GM18499 (cell line): ENCODE measurements around the gene EMC7.

Experiments used
- ATAC-seq: cut with Tn5 transposase; IDR thresholded peaks from one replicate; pipeline ENCODE4 v1.9.1; 2021; ENCODE audit warnings: moderate number of reproducible peaks; ENCODE audit not compliant: insufficient read depth, unreplicated experiment

The EMC7 gene

DNA sequence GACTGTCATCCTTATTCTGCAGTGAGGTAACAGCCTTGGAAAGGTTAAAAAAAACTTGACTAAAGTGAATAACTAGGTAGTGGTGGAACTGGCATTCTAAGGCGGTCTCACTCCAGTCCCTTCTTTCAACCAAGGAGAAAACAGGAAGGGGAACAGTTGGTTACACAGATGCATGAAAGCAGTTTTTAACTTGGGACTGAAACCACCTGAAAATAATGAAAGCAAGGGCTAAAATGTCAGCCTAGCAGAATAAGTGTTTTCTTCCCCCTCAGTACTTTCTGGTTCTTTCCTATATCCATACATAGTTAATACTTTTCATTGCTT, 61.9 kb downstream of the EMC7 start:
- ATAC-seq = no peak

DNA sequence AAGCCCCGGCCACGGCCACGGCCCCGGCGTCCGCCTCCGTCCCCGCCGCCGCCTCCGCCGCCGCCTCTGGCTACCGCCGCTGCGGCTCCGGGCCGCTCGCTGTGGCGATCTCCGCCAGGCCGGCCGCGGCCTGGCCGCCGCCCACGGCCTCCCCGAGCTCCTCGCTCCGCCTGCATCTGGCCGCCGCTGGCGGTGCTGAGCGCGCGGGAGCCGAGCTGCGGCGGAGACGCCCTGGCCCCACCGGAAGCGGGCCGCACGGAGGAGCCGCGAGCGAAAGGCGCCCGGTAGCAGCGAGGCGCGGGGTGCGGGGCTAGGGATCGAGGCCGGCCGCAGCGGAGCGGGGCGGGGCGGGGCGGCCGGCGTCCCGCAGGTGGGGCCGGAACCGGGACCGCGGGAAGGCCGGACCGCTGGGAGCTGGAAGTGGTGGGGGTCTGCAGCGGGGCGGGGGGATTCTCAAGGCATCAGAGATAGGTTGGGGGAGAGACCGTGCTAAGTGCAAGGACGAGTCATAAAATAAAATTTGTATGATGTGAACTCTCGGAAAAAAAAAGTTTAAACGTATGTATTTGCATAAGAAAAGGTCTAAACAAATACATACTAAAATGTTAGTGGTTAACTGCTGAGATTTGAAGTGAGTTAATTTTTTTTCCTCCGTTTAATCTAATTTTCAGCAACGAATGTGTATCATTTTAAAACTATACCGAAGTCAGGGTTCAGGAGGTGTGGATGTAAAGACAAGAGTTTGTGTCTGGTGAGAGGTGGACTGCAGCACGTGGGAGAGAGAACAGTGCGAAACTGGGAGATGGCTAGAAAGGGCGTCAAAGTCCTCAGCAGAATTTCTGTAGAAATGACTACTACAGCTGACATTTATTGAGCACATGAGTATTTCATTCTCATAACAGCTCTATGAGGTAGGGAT, 62.5 kb downstream of the EMC7 start, which contains the start of gene AVEN:
Gene AVEN (minus strand): TSS at position 334 of the 919 bp plus-strand sequence. CDS start 158 bp downstream, at position 176.
- ATAC-seq = no peak

GRCh38 chr15:34038023-34038870, 63.4 kb downstream of the EMC7 start:
- peak; percentile 37 for ATAC-seq
